Stimulated activated CD4-positive, alpha-beta T cell treated with anti-CD3 and anti-CD28 coated beads, Interleukin-4, amount 100 ng/mL, for 1 hour (primary cell): Measurements from ENCODE around the gene CLIP2.
A peak's percentile ranks its signal among the peaks of the same experiment; 100 is the strongest.

Source experiments
- DNase-seq: peaks from one replicate; pipeline ENCODE4 v3.0.0-alpha.2; 2020

Gene CLIP2

GRCh38 chr7:74449809-74450397 lies 160.7 kb downstream of the CLIP2 start:
- DNase-seq, result peak; percentile 53

- peak; percentile 28 for DNase-seq
These were observed 163.6 kb downstream of the CLIP2 start for GRCh38 chr7:74452748-74453321.

- DNase-seq, result peak; percentile 52
These were observed 164.3 kb downstream of the CLIP2 start, which contains the start of gene GTF2IRD1 for GRCh38 chr7:74453322-74454011. TSS of gene GTF2IRD1 (plus strand) at chr7:74453906. CDS start at chr7:74508081, 54,175 bp downstream.

DNA sequence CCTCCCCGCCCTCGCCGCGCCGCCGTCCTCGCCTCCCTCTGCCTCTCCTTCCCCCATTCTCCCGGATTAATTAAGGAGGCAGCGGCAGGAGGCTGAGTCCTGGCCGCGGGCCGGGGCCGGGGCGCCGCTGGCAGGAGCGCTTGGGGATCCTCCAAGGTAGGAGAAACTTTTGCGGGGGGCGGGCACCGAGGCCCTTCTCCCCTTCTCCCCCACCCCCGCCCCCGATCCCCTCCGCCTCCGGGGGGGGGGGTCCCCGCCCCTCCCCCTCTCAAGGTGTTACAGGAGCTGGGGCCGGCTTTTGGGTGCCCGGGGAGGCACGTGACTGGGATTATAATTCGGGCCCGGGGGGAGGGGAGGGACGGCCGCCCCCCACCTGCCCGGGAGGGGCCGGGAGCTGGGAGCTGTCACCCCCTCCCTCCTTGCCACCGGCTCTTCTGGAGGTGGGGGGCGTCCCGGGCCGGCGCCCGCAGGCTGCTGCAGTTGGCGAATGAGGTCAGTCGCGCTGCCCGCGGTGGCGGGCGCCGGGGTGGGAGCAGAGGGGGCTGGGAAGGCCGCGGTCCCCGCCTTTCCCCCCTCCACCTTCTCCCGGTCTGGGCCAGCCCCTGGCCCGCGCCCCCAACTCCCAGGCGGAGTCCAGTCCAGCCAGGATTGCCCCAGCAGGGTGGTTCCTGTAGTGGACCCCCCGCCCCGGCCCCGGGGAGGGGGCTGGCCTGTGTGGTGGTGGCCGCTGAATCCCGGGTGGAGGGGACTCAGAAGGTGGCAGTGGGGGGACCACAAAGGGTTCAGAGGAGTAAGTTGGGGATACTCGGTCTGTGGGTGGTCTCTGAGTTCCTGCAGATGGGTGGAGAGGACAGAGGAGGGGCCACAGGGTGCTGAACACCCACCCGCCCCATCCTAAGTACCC lies 165.1 kb downstream of the CLIP2 start:
- DNase-seq, result peak; percentile 21

GRCh38 chr7:74454925-74455288 lies 165.7 kb downstream of the CLIP2 start:
- DNase-seq, result no peak

DNA sequence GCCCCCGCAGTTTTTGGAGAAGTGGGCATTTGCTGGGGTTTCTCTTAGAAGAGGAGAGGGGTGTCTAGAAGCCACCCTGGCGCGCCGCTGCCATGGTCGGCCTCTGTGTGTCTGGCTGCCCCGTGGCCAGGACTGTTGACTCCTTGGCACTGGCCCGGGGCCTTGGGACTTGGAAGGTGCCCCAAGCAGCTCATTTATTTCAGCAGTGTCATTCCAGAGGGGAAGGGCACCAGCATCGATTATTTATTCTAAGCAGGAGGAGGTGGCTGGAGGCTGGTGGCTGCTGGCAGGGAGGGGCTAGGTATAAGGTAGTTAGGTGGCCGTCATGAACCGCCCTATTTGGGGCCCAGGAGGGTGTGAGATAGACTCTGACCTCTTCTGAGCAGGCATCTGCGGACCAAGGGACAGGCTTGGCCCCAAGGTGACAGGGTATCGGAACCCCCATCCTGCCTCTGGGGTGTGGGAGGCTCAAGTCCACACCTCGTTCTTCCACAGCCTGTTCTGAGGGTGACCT lies 166.1 kb downstream of the CLIP2 start:
- DNase-seq, result no peak
